Measurements from ENCODE around the gene BHMT2.

DNA sequence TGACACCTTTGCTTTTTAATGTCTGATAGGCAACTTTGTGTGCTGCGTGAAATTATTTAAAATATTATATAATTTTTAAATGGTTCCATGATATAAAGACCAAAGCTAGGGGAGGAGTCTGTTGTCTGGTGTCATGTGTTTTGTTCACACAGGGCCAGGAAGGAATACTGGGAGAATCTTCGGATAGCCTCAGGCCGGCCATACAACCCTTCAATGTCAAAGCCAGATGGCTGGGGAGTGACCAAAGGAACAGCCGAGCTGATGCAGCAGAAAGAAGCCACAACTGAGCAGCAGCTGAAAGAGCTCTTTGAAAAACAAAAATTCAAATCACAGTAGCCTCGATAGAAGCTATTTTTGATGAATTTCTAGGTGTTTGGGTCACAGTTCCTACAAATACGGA is 61.2 kb downstream of the BHMT2 start:
- TF ChIP-seq, protein P1, sequence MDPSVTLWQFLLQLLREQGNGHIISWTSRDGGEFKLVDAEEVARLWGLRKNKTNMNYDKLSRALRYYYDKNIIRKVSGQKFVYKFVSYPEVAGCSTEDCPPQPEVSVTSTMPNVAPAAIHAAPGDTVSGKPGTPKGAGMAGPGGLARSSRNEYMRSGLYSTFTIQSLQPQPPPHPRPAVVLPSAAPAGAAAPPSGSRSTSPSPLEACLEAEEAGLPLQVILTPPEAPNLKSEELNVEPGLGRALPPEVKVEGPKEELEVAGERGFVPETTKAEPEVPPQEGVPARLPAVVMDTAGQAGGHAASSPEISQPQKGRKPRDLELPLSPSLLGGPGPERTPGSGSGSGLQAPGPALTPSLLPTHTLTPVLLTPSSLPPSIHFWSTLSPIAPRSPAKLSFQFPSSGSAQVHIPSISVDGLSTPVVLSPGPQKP (IDR thresholded peaks at IDR 0.05; ENCODE audit: low read depth, low read length) = no peak
- TF ChIP-seq, protein P2, sequence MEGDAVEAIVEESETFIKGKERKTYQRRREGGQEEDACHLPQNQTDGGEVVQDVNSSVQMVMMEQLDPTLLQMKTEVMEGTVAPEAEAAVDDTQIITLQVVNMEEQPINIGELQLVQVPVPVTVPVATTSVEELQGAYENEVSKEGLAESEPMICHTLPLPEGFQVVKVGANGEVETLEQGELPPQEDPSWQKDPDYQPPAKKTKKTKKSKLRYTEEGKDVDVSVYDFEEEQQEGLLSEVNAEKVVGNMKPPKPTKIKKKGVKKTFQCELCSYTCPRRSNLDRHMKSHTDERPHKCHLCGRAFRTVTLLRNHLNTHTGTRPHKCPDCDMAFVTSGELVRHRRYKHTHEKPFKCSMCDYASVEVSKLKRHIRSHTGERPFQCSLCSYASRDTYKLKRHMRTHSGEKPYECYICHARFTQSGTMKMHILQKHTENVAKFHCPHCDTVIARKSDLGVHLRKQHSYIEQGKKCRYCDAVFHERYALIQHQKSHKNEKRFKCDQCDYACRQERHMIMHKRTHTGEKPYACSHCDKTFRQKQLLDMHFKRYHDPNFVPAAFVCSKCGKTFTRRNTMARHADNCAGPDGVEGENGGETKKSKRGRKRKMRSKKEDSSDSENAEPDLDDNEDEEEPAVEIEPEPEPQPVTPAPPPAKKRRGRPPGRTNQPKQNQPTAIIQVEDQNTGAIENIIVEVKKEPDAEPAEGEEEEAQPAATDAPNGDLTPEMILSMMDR (IDR thresholded peaks at IDR 0.05) = no peak
- TF ChIP-seq POLR2AphosphoS2 (conservative IDR thresholded peaks at IDR 0.05; ENCODE audit: low read length) (no peak), GATA3 (IDR thresholded peaks at IDR 0.05; ENCODE audit: borderline replicate concordance) (no peak), POLR2A (IDR thresholded peaks at IDR 0.05; ENCODE audit: low read length) (no peak), EP300 (IDR thresholded peaks at IDR 0.05) (no peak), HOXA7 (CRISPR knock-in tag; IDR thresholded peaks at IDR 0.05) (no peak), BHLHE40 (IDR thresholded peaks at IDR 0.05; ENCODE audit: low read depth, low read length) (no peak)
- TF ChIP-seq, protein P3, sequence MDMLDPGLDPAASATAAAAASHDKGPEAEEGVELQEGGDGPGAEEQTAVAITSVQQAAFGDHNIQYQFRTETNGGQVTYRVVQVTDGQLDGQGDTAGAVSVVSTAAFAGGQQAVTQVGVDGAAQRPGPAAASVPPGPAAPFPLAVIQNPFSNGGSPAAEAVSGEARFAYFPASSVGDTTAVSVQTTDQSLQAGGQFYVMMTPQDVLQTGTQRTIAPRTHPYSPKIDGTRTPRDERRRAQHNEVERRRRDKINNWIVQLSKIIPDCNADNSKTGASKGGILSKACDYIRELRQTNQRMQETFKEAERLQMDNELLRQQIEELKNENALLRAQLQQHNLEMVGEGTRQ (IDR thresholded peaks at IDR 0.05) = no peak
- TF ChIP-seq, protein P4, sequence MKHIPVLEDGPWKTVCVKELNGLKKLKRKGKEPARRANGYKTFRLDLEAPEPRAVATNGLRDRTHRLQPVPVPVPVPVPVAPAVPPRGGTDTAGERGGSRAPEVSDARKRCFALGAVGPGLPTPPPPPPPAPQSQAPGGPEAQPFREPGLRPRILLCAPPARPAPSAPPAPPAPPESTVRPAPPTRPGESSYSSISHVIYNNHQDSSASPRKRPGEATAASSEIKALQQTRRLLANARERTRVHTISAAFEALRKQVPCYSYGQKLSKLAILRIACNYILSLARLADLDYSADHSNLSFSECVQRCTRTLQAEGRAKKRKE (CRISPR knock-in tag; IDR thresholded peaks at IDR 0.05; ENCODE audit: low read depth) = no peak
- TF ChIP-seq, protein P5, sequence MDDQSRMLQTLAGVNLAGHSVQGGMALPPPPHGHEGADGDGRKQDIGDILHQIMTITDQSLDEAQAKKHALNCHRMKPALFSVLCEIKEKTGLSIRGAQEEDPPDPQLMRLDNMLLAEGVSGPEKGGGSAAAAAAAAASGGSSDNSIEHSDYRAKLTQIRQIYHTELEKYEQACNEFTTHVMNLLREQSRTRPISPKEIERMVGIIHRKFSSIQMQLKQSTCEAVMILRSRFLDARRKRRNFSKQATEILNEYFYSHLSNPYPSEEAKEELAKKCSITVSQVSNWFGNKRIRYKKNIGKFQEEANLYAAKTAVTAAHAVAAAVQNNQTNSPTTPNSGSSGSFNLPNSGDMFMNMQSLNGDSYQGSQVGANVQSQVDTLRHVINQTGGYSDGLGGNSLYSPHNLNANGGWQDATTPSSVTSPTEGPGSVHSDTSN (IDR thresholded peaks at IDR 0.05) = no peak
- TF ChIP-seq, protein P6, sequence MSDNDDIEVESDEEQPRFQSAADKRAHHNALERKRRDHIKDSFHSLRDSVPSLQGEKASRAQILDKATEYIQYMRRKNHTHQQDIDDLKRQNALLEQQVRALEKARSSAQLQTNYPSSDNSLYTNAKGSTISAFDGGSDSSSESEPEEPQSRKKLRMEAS (IDR thresholded peaks at IDR 0.05) = no peak
- TF ChIP-seq, protein P7, sequence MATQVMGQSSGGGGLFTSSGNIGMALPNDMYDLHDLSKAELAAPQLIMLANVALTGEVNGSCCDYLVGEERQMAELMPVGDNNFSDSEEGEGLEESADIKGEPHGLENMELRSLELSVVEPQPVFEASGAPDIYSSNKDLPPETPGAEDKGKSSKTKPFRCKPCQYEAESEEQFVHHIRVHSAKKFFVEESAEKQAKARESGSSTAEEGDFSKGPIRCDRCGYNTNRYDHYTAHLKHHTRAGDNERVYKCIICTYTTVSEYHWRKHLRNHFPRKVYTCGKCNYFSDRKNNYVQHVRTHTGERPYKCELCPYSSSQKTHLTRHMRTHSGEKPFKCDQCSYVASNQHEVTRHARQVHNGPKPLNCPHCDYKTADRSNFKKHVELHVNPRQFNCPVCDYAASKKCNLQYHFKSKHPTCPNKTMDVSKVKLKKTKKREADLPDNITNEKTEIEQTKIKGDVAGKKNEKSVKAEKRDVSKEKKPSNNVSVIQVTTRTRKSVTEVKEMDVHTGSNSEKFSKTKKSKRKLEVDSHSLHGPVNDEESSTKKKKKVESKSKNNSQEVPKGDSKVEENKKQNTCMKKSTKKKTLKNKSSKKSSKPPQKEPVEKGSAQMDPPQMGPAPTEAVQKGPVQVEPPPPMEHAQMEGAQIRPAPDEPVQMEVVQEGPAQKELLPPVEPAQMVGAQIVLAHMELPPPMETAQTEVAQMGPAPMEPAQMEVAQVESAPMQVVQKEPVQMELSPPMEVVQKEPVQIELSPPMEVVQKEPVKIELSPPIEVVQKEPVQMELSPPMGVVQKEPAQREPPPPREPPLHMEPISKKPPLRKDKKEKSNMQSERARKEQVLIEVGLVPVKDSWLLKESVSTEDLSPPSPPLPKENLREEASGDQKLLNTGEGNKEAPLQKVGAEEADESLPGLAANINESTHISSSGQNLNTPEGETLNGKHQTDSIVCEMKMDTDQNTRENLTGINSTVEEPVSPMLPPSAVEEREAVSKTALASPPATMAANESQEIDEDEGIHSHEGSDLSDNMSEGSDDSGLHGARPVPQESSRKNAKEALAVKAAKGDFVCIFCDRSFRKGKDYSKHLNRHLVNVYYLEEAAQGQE (IDR thresholded peaks at IDR 0.05) = no peak
